Measurements from ENCODE around the gene GNB1. TPM values are rescaled to one million over a fixed set of nuclear protein-coding genes. Genes with fewer than 3 reads are reported as not detected.
A peak's percentile ranks its signal among the peaks of the same experiment; 100 is the strongest.

GNB1 gene
- total RNA-seq, 1 donor from 2014 or later = 398 TPM

DNA sequence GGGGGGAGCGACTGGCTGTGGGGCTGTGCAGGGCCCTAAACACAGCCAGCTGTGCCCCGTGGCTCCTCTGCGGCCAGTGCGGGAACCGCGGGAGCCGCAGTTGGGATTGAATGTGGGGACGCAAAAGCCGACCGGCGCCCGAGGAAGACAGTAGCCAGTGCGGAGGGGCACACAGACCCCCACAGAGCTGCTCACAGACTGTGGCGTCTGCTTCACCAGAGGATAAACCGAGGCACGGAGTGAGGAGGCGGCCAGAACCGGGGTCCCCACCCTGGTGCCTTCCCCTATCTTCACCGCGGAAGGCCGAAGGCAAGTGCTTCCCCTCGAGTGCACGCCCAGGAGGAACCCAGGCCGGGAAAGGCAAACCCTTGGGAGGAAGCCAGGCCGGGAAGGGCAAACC, 36.9 kb upstream of the GNB1 start:
- Mint-ChIP-seq H3K4me1 (ENCODE audit: low read depth) (no peaks in the 10 kb centered on the region), H3K36me3 (ENCODE audit: low read depth) (no peaks in the 10 kb centered on the region), H3K4me3 (no peak overlapping the region), H3K9me3 (no peaks in the 10 kb centered on the region), H3K27me3 (ENCODE audit: insufficient read depth) (no peaks in the 10 kb centered on the region), H3K27ac (no peak overlapping the region)
- intact Hi-C loops (cut with micrococcal nuclease) = no loop called here
- DNase-seq (ENCODE audit: low spot score) = no peak

- H3K36me3 Mint-ChIP-seq (ENCODE audit: low read depth) = no peaks in the 10 kb centered on the region
- intact Hi-C loops (cut with micrococcal nuclease) = no loop called here
- H3K27ac Mint-ChIP-seq = no peak overlapping the region
- H3K9me3 Mint-ChIP-seq = no peaks in the 10 kb centered on the region
- H3K4me1 Mint-ChIP-seq (ENCODE audit: low read depth) = no peaks in the 10 kb centered on the region
- H3K4me3 Mint-ChIP-seq = no peak overlapping the region
- no peaks in the 10 kb centered on the region for H3K27me3 Mint-ChIP-seq (ENCODE audit: insufficient read depth)
- no peak for DNase-seq (ENCODE audit: low spot score)
Observed at GRCh38 chr1:1926886-1927660, 36.2 kb upstream of the GNB1 start.

DNA sequence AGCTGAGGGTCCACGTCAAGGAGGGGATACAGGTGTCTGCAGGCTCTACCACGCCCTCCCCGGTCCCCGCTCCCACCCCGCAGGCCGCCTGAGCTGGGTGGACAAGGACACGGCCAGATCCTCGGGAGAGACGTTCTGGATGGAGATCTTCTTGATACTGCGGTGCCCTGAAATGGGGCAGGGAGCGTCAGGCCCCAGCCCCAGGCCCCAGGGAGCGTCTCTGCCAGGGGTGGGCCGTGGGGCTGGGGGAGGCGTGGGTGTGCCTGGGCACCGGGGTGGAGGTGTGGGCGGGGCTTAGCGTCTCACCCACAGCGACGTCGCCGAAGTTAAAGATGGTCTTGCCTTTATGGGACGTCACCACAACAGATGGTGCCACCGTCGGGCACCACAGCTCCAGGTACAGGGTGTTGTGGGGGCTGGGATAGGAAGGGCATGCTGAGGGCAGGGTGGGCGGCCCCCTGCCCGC, 35.5 kb upstream of the GNB1 start:
- Mint-ChIP-seq H3K36me3 (ENCODE audit: low read depth) (no peaks in the 10 kb centered on the region), H3K4me1 (ENCODE audit: low read depth) (no peaks in the 10 kb centered on the region), H3K27ac (no peak overlapping the region), H3K4me3 (no peak overlapping the region), H3K9me3 (no peaks in the 10 kb centered on the region), H3K27me3 (ENCODE audit: insufficient read depth) (no peaks in the 10 kb centered on the region)
- no peak for DNase-seq (ENCODE audit: low spot score)
- intact Hi-C loops (cut with micrococcal nuclease) = no loop called here

GRCh38 chr1:1925437-1926345, 34.8 kb upstream of the GNB1 start:
- DNase-seq (ENCODE audit: low spot score) = no peak
- Mint-ChIP-seq H3K36me3 (ENCODE audit: low read depth) (no peaks in the 10 kb centered on the region), H3K27ac (no peak overlapping the region), H3K4me1 (ENCODE audit: low read depth) (no peaks in the 10 kb centered on the region), H3K27me3 (ENCODE audit: insufficient read depth) (no peaks in the 10 kb centered on the region), H3K4me3 (no peak overlapping the region), H3K9me3 (no peaks in the 10 kb centered on the region)
- intact Hi-C loops (cut with micrococcal nuclease) = no loop called here

GRCh38 chr1:1924849-1925248, 34.0 kb upstream of the GNB1 start:
- intact Hi-C loops (cut with micrococcal nuclease) = no loop called here
- no peaks in the 10 kb centered on the region for H3K4me1 Mint-ChIP-seq (ENCODE audit: low read depth)
- no peaks in the 10 kb centered on the region for H3K9me3 Mint-ChIP-seq
- H3K27me3 Mint-ChIP-seq (ENCODE audit: insufficient read depth) = no peaks in the 10 kb centered on the region
- H3K36me3 Mint-ChIP-seq (ENCODE audit: low read depth) = no peaks in the 10 kb centered on the region
- H3K4me3 Mint-ChIP-seq = no peak overlapping the region
- no peak for DNase-seq (ENCODE audit: low spot score)
- H3K27ac Mint-ChIP-seq = no peak overlapping the region

DNA sequence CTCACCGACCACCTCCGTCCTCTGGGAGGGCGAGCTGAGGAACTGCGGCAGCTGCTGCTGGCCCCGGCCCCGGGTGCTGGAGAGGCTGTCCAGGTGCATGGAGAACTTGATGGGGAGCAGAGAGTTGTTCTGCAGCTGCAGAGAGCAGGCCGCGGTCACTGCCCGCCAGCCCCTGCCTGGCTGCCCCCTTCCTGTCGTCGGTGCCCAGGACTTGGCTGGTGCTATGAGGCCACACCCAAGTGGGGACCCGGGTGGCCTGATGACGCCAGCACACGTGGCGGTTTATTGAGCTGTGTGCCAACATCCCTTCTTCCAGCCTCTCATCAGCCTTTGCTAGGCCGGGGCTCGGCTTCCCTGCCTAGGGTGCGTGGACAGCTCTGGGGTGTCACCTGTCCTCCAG, 33.5 kb upstream of the GNB1 start:
- no peaks in the 10 kb centered on the region for H3K27me3 Mint-ChIP-seq (ENCODE audit: insufficient read depth)
- no peak overlapping the region for H3K27ac Mint-ChIP-seq
- intact Hi-C loops (cut with micrococcal nuclease) = no loop called here
- no peak for DNase-seq (ENCODE audit: low spot score)
- H3K9me3 Mint-ChIP-seq = no peaks in the 10 kb centered on the region
- no peaks in the 10 kb centered on the region for H3K36me3 Mint-ChIP-seq (ENCODE audit: low read depth)
- H3K4me3 Mint-ChIP-seq = no peak overlapping the region
- H3K4me1 Mint-ChIP-seq (ENCODE audit: low read depth) = no peaks in the 10 kb centered on the region

DNA sequence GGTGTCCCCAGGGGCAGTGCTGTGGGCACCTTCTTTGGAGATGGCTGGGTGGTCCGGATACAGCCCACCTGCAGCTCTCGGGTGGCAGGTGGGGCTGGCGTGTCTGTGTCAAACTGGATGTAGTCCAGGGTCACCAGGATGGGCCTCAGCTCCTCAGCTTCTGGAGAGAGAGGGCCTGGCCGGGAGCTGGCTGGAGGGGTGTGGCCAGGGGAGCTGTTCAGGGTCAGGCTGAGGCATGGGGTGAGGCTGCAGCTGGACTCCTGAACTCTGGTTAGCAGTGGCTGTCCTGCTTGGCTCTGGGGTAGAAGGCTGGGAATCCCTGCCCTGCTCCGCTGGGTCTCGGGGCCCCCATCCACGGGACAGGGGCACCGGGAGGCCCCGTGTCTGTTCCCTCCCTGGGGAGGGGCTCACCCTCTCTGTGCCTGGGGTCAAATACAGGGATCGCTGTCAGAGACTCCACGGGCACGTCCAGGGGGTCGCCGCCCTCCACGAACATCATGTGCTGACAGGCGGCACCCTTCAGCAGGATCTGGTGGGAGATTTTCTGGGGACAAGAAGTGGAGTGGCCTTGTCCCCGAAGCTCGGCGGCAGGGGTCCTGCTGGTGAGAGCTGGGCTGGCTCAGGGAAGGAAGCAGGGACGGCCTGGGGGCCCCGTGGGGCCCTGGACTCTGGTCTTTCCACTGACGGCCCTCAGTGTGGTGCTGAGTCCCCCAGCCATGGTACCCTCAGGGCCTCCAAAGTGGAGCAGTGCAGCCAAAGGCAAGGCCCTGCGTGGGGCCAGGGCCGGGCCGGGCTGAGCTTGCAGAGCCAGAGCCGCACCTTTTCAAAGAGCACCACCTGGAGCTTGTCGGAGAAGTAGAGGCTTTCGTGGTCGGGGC, 32.3 kb upstream of the GNB1 start:
- no peaks in the 10 kb centered on the region for H3K27me3 Mint-ChIP-seq (ENCODE audit: insufficient read depth)
- H3K4me3 Mint-ChIP-seq = no peak overlapping the region
- H3K4me1 Mint-ChIP-seq (ENCODE audit: low read depth) = no peaks in the 10 kb centered on the region
- intact Hi-C loops (cut with micrococcal nuclease) = no loop called here
- no peak overlapping the region for H3K27ac Mint-ChIP-seq
- DNase-seq (ENCODE audit: low spot score) = no peak
- no peaks in the 10 kb centered on the region for H3K9me3 Mint-ChIP-seq
- no peaks in the 10 kb centered on the region for H3K36me3 Mint-ChIP-seq (ENCODE audit: low read depth)

- intact Hi-C loops (cut with micrococcal nuclease) = no loop called here
- no peaks in the 10 kb centered on the region for H3K36me3 Mint-ChIP-seq (ENCODE audit: low read depth)
- H3K27me3 Mint-ChIP-seq (ENCODE audit: insufficient read depth) = no peaks in the 10 kb centered on the region
- no peak for DNase-seq (ENCODE audit: low spot score)
- no peaks in the 10 kb centered on the region for H3K9me3 Mint-ChIP-seq
- no peaks in the 10 kb centered on the region for H3K4me1 Mint-ChIP-seq (ENCODE audit: low read depth)
- H3K27ac Mint-ChIP-seq = no peak overlapping the region
- H3K4me3 Mint-ChIP-seq = no peak overlapping the region
Observed at GRCh38 chr1:1922702-1922955, 31.7 kb upstream of the GNB1 start.

- Mint-ChIP-seq H3K27ac (no peak overlapping the region), H3K4me1 (ENCODE audit: low read depth) (no peaks in the 10 kb centered on the region), H3K4me3 (no peak overlapping the region), H3K36me3 (ENCODE audit: low read depth) (no peaks in the 10 kb centered on the region), H3K27me3 (ENCODE audit: insufficient read depth) (no peaks in the 10 kb centered on the region), H3K9me3 (no peaks in the 10 kb centered on the region)
- intact Hi-C loops (cut with micrococcal nuclease) = no loop called here
- DNase-seq (ENCODE audit: low spot score) = no peak
Observed at GRCh38 chr1:1921901-1922701, 31.2 kb upstream of the GNB1 start.

DNA sequence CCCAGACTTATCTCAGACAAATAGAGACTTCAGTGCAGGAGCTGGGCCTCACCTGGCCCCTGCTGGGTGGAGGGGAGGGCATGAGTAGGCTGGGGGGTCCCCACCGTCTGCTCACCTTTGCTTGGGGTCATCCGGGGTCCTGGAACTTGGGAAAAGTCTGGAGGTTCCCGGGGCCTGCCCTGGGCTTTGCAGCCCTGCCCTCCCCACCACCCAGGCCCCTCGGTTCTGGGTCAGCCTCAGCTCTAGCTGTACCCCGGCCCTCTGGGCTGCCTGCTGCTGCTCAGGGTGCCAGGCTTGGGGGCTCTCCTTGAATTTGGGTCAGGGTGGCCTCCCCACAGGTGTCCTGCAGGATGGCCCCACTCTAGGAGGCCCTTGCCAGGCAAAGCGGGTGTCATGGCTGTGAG, 30.6 kb upstream of the GNB1 start:
- Mint-ChIP-seq H3K4me3 (no peak overlapping the region), H3K4me1 (ENCODE audit: low read depth) (no peaks in the 10 kb centered on the region), H3K27me3 (ENCODE audit: insufficient read depth) (no peaks in the 10 kb centered on the region), H3K27ac (no peak overlapping the region), H3K9me3 (no peaks in the 10 kb centered on the region), H3K36me3 (ENCODE audit: low read depth) (no peaks in the 10 kb centered on the region)
- no peak for DNase-seq (ENCODE audit: low spot score)
- intact Hi-C loops (cut with micrococcal nuclease) = no loop called here

GRCh38 chr1:1920608-1921458, 29.9 kb upstream of the GNB1 start:
- H3K27me3 Mint-ChIP-seq (ENCODE audit: insufficient read depth) = peaks cover 2% of the 10 kb centered on the region
- H3K4me1 Mint-ChIP-seq (ENCODE audit: low read depth) = no peaks in the 10 kb centered on the region
- no peaks in the 10 kb centered on the region for H3K36me3 Mint-ChIP-seq (ENCODE audit: low read depth)
- no peak for DNase-seq (ENCODE audit: low spot score)
- H3K9me3 Mint-ChIP-seq = no peaks in the 10 kb centered on the region
- intact Hi-C loops (cut with micrococcal nuclease) = no loop called here
- no peak overlapping the region for H3K27ac Mint-ChIP-seq
- peak overlapping the region; percentile 49 for H3K4me3 Mint-ChIP-seq

All from activated T-helper 1 cell treated with anti-CD3 and anti-CD28 coated beads, Interleukin-12 subunit alpha, Interleukin-12 subunit beta, Interleukin-2, Interleukin-4 antibody, amounts not matched to agents 30 ng/mL and 10 ng/mL and 1 ng/mL, durations not matched to agents 14 hours and 24 hours and 36 hours (primary cell).